HG02678 (cell line): ENCODE results near the gene FANCM.

Source experiments
- ATAC-seq: cut with Tn5 transposase; IDR thresholded peaks from one replicate; pipeline ENCODE4 v1.9.1; 2021; ENCODE audit warnings: mild to moderate bottlenecking, moderate library complexity; ENCODE audit not compliant: unreplicated experiment

FANCM gene

DNA sequence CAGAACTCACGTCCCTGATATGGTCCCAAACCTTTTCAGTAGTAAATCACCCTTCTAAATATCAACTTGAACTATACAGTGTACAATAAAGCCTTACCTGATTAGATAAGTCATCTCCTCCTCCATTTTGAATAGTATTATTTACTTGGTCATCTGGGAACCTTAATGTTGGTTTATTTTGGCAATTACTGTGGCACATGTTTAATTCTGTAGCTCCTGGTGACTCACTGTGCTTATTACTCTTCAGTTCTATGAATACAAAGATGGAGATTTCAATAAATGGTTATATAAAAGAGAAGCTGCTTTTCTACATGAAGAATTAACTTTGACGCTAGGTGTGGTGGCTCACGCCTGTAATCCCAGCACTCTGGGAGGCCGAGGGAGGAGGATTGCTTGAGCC is 91.8 kb downstream of the FANCM start:
- ATAC-seq = no peak

DNA sequence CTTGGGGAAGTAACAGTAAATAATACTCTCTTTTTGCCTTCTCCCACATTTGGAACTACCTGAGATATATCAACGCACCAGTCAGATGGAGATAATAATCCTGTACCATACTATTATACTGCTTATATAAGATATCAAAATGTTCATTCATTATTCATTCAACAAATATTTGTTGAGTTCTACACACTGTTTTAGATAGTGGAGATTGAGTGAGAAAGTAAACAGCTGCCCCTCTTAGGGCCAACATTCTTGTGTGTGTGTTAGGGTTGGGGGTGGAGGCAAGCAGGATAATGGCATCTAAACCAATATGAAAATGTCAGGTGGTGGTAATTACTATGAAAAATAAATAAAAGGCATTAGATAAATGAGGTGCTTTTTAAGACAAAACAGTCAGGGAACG is 103.3 kb downstream of the FANCM start:
- ATAC-seq = no peak

DNA sequence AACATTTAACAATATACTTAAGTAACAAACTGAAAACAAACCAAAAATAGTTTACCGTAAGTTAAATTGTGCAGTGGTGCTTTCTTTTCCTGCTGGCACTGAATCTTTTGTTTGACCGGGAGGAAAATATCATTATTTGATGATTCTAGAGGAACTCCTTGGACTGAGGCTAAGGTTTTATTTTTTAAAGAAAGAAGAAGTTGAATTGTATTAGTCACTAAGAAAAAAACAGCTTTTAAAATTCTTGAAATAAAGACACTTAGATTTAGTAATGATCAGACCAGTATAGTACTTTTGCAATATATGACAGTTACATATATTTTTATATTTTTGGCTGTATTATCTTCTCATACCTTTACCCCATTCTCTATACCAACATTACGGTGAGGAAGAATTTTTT is 107.0 kb downstream of the FANCM start:
- no peak for ATAC-seq

DNA sequence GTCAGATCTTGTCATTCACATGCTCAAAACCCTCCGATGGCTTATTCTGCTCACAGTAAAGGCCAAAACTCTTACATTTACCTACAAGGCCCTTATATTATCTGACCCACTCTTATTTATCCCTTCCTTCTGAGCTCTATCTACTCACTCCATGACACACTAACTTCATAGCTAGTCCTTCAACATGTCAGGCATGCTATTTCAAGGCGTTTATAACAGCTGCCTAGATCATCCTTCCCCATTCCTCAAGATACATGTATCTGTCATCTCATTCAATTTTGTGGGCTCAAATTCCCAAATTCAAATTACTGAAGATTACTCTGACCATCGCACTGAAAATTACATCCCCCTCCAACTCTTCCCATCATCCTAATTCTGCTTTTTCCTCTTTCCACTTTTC is 110.4 kb downstream of the FANCM start:
- no peak for ATAC-seq

DNA sequence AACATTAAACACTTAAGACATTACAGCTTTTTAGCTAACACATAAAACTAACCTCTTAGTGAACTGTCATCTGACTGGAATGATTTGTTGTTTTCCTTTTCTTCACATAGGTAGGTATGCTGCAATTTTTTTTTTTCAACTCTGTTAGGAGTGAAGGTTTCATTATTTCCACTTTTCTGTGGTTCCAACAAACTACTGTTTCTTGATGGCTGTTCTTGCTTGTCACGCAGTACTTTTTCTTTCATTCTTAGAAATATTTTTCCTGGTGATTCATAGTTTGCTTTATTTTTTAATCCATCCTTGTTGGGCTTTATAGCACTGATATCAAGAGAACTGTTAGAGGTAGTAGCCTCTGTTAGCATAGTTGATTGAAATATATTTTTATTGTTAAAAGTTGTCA is 111.0 kb downstream of the FANCM start:
- peak; percentile 37 for ATAC-seq

DNA sequence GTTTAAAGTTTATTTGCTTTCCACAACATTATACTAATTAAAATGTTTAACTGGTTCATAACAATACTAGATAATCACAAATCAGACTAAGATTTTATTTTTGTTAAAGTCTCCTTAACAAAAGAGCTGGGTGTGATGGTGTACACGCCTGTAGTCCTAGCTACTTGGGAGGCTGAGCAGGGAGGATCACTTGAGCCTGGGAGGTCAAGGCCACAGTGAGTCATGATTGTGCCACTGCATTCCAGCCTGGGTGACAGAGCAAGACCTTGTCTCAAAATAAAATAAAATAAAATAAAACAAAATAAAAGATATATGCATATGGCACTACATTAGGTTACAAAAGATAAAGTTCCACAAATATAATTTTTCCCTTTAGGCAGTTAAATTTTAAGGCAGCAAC is 111.7 kb downstream of the FANCM start:
- ATAC-seq = no peak

DNA sequence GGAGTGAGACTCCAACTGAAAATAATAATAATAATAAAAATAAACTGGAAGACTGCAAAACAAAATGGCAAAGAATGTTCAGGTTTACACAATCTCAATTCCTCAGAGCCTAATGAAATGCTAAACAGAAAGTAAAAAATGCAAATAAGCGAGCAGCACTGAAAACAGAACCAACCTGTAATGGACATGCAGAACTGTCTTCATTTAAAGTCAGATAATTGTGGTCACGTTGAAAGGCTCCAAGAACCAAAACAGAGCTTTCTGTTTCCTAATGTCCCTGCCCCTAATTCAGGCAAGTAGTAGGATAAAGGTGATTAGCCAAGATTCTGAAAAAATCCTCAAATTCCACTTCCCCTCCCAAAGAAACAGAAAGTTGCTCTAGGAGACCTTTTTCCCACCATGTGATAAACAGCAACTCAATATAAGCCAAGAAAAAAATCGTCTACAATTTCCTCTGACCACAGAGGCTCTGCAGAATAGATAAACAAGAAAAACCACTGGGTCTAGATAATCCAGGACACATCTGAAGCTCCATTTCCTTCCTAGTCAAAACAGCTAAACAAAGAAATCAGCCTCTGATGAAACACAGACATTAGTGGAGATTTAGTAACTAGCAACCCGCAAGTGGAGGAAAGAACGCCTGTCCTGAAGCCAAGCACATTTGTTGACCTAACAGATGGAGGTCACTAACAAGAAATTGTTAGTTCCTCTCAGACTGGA is 114.3 kb downstream of the FANCM start:
- peak; percentile 17 for ATAC-seq
